Suppressor macrophage treated with lipopolysaccharide for 1 hour (primary cell): ENCODE measurements around the gene TTC28.
"Not testable (repeated sequence)": the region's sequence is repeated elsewhere in the genome, so short reads cannot be mapped to it uniquely, and the experiment has no call there.

ENCODE experiments used
- DNase-seq, 3 donors: peaks; one replicate each; pipeline ENCODE4 v3.0.0-alpha.2; 2020 to 2022

Gene TTC28

GRCh38 chr22:28679611-28680287, at the start of gene TTC28:
TSS of gene TTC28 (minus strand) at chr22:28679840. CDS start at chr22:28679723, 117 bp downstream.
- peak; percentile 67 to 91 (median 68) for DNase-seq

DNA sequence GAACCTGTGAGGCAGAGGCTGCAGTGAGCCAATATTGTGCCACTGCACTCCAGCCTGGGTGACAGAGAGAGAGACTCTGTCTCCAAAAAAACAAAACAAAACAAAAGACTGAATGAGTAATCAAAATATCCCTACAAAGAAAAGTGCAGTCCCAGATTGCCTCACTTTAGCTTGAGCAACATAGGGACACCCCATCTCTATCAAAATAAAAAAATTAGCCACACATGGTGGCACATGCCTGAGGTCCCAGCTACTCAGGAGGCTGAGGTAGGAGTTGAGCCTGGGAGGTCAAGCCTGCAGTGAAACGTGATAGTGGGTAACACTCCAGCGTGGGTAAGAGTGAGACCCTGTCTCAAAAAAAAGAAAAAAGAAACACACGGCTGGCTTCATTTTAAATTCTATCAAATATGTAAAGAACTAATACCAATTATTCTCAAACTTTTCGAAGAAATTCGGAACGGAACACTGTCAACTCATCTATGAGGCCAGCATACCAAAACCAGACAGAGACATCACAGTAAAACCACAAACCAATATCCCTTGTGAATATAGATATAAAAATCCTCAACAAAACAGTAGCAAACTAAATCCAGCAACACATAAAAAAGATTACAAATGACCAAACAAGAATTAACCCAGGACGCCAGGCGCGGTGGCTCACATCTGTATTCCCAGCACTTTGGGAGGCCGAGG, 49.1 kb upstream of the TTC28 start:
- DNase-seq = peak; percentile 62 to 82 (median 69)

DNA sequence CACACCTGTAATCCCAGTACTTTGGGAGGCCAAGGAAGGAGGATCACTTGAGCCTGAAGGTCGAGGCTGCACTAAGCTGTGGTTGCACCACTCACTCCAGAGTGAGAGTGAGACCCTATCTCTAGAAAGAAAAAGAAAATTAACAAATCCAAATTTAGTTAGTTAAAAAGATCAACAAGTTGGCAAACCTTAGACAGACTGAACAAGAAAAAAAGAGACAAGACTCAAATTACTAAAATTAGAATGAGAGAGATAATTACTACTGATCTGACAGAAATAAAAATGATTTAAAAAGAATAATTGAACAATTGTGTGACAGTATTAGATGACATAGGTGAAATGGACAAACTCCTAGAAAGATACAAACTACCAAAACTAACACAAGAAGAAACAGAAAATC, 48.4 kb upstream of the TTC28 start:
- no peak for DNase-seq

- no peak for DNase-seq
Observed at GRCh38 chr22:28718044-28718443, 38.4 kb upstream of the TTC28 start.

- DNase-seq = no peak
Observed at GRCh38 chr22:28716686-28717085, 37.0 kb upstream of the TTC28 start.

- no peak for DNase-seq
Observed at GRCh38 chr22:28715611-28716010, 36.0 kb upstream of the TTC28 start.

- peak in 2 of 3 donors; percentile 15 to 50 for DNase-seq
Observed at GRCh38 chr22:28714043-28714628, 34.5 kb upstream of the TTC28 start.

DNA sequence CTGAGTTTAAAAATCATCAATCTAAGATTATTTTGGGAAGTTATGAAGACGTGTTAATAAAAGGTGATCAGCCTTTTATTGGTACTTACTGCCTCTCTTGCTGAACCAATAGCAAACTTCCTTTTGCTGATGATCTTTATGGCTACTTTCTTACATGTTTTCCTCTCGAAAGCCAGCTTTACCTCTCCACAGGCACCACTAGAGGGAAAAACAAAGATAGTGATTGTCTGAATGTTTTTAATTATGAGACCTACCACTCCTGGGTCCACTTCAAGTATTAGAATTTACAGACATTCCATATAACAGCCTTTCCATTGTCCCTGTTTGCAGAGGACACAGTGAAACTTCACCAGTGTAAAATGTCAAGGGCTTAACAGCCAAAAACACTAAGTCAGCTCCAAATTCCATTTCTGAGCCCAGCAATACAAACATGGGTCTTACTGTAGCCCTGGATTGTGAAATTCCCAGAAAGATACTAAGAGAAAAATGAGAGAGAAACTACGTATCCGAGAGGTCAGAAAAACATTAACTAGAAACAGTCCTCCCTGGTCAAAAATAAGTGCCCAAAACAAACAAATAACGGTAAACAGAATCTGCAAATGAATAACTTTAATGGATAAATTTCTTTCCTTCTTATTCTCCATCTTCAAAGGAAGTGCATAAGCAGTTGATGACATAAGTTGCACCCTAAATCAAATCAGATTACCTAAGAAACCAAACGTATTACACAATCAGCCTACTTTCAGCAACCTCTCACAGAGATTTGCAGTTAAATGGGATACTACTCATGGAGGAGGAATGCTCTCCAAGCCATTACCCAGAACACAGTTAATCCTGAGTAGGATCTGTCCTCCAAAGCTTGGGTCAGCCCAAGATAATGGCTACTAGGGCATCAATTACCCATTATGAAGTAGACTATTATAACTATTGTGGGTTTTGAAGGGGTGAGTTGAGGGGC, 32.5 kb upstream of the TTC28 start:
- DNase-seq = peak in 2 of 3 donors; percentile 12 to 35

DNA sequence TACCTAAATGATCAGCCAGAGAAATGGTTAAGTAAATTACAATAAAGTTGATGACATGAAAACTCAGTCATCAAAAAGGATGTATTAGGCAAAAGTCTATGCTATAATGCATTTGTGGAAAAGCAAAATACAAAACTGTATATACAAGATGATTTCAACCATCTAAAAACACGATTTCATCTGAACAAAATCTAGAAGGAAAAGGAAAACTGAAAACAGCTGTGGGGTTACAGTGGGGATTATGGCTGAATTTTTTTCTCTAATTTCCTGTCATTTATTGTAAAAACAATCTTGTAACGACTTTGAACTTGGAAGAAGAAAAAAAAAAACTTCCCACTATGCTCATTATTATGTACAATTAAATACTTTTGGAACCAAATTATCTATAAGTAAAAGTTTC, 31.7 kb upstream of the TTC28 start:
- no peak for DNase-seq

DNA sequence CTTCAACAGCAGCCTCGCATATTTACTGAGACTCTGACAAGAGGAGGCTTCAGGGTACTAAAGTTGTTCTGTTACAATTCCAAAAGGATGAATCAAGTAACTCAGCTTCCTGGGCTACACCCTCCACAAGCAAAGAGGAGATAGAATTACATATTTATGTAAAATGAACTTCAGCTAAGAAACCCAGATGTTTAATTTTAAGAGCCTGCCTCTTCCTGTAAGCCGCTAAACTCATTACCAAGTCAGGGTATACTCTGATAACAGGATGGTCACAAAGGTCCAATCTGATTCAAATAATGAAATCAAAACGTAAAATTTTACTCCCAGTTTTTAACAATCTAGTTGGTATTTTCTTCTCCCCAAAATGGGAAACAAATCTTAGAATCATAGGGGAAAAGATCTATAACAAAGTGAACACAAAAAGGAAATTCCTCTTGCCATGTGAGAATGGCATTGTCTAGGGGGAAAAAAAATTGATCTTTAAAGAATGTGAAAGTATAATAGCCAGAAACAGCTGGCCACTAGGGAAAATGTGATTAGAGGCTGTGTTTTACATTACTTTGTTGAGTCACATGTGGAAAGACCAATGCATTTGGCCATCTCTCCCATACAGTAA, 31.0 kb upstream of the TTC28 start:
- DNase-seq = no peak

DNA sequence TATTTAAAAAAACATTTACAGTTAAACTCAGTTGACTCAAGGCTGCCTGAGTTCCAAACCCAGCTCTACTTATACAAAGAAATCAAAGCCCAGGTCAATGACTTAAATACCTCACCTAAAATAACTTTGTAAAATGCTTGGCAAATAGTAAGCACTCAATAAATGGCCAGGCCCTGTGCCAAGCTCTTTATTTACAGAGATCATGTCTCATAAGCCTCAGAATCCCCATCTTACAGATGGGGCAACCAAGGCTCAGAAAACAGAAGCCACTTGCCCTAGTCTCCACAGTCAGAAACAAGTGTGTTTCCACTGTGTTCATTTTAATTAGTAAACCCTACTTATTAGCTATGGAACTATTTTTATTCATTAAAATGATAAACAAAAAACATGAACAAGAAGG, 30.5 kb upstream of the TTC28 start:
- DNase-seq = no peak

DNA sequence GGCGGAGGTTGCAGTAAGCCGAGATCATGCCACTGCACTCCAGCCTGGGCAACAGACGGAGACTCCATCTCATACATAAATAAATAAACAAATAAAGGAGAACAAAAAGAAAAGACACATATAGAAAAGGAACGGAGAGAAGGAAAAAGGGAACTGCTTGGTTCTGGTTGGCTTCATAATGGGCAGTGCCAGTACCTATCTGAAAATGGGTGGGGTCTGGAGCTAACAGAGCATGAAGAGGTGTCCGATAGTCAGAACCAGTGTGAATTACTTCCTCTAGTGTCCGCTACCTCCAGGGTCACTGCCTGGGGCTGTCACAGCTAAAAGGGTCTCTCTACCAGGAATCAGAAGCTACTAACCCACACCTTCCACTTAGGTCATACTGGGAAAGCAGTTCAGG, 27.2 kb upstream of the TTC28 start:
- DNase-seq = no peak

DNA sequence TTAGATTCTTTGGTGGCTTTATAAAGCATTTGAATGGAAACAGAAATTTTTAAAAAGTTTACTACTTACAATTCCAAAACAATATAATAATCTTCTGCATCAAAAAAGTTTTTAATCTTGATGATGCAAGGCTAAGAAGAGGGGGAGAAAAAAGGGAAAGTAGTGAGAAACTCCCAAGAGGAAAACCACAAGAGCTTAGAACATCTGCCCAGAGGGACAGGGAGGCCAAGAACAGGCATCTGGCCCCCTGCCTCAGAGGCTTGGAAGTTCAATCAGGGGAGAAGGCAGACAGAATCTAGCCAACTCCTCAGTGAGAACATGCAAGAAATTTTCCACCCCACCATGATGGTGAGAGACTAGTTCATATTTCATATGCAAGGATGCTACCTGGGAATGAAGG, 23.8 kb upstream of the TTC28 start:
- DNase-seq = no peak

DNA sequence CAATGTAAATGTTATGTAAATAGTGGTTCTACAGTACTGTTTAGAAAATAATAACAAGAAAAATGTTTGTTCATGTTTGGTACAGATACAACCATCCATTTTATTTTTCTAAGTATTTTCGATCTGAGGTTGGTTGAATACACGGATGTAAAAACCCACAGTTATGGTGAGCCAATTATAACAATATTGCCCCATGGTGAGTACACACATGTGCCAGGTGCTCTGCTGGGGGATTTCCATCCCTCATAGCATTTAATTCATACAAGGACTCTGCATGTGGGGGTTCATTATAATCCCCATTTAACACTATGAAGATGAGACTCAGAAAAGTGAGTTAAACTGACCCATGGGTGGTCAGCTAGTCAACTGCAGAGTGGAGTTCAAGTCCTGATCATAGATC, 23.3 kb upstream of the TTC28 start:
- no peak for DNase-seq

- DNase-seq = not testable (repeated sequence)
Observed at GRCh38 chr22:28693041-28693760, 13.6 kb upstream of the TTC28 start.

DNA sequence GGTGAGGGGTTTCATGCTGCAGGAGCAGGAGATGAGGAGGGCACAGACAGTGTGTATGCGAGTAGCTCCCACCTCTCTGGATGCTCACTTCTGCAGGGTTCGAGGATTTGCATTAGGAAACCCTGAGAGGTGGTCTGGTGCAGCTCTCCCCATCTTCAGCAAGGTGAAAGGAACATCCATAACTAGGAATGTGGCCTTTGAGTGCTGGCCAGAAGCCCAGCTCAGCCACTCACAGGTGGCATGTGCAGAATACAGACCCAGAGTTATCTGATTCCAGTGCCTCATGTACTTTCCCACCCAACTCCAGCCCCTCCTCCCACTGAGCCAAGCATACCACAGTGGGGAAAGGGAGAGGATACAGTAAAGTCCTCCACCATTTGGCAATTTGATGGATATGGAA, 10.2 kb upstream of the TTC28 start:
- not testable (repeated sequence) for DNase-seq

- not testable (repeated sequence) for DNase-seq
Observed at GRCh38 chr22:28682966-28683365, 3.3 kb upstream of the TTC28 start.

- DNase-seq = peak; percentile 51 to 62 (median 61)
Observed at GRCh38 chr22:28680813-28681490, 1.3 kb upstream of the TTC28 start.

DNA sequence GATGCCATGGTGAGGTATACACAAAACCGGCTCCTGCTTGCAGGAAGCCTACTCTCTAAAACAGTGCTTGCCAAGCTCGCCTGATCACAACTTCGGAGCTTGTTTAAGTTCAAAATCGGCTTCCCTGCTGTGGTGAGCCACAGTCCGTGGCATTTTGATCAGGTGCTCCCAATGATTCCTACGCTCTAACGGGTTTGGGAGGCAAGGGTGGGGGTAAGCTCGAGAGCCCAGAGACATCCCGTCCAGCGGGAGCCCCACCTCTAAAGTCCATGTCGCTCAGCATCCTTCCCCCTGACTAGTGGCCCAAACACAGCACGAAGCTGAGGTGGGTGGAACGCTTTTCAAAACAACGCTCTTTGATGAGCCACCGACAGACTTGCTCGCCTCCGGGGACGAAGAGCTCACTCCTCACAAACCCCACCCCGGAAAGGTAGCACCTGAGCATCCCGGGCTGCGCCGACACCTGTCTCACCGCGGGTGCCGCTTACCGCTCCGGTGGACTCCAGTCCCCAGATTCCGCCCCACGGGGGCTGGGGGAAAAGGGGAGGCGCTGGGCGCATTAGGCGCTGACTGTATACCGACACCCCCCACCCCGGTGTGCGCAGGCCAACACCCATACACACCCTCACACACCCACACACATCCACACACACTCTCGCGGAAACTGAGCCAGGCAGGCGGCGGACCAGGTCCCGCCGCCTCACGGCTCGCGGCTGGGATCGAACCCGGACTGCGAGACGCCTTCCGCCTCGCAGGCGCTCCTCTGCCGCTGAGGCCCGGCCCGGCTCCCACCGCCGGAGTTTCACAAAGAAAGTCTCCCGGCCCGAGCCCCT, 646 bp downstream of the TTC28 start:
- peak in 2 of 3 donors; percentile 21 to 55 for DNase-seq

GRCh38 chr22:28678170-28678569, 1.5 kb downstream of the TTC28 start:
- DNase-seq = not testable (repeated sequence)
